ENCODE results near the gene U2AF2. TPM values are rescaled to one million over a fixed set of nuclear protein-coding genes. Genes with fewer than 3 reads are reported as not detected.

U2AF2 gene
- total and polyA plus RNA-seq, 9 of the 15 experiments (the other 6 are each of a cell fraction or from before 2014, with no cell fraction given) = 3.0 to 331 (median 157) TPM

DNA sequence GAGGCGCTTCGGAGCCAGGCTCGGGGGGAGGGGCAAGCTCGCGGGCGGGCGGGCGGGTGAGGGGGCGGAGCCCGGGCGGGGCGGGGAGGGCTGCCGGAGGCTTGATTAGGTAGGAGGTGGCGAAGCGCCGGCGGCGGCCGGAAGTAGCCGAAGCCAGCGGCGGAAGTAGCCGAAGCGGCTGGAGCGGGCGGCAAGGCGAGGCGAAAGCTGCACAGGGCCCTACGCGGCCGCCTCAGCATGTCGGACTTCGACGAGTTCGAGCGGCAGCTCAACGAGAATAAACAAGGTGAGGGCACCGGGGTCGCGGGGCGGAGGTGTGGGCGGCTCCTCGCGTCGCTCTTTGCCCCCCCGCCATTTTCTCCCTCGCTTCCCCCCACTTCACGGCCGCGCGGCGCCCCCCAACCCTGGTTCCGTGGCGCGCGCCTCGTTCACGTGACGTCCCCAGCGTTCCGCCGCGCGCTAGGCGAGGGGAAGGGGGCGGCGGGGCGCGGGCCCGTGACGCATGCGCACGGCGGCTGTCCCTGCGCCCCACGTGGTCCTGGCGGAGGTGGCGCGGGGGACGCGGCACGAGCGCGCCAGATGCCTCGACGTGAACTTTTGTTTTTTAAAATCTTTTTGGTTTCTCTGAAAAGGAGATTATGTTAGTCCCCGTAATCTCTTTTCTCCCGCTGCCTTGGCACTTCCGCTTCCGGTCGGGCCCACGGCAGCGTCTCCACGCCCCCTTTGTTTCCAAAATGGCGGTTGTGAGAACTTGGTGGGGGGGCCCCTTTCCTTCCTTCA is at the start of gene U2AF2 (continued):
- TF ChIP-seq, protein P1, sequence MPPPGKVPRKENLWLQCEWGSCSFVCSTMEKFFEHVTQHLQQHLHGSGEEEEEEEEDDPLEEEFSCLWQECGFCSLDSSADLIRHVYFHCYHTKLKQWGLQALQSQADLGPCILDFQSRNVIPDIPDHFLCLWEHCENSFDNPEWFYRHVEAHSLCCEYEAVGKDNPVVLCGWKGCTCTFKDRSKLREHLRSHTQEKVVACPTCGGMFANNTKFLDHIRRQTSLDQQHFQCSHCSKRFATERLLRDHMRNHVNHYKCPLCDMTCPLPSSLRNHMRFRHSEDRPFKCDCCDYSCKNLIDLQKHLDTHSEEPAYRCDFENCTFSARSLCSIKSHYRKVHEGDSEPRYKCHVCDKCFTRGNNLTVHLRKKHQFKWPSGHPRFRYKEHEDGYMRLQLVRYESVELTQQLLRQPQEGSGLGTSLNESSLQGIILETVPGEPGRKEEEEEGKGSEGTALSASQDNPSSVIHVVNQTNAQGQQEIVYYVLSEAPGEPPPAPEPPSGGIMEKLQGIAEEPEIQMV (tag; conservative IDR thresholded peaks at IDR 0.05; ENCODE audit: low read depth) = no peak
- TF ChIP-seq SOX6 (IDR thresholded peaks at IDR 0.05) (peak; percentile 43; the same call in 1 of the 2 replicates), NFIC (IDR thresholded peaks at IDR 0.05) (no peak), MEF2D (tag; conservative IDR thresholded peaks at IDR 0.05; ENCODE audit: low read depth) (no peak), BHLHE40 (IDR thresholded peaks at IDR 0.05; ENCODE audit: low read length) (peak; percentile 77), PHF8 (IDR thresholded peaks at IDR 0.05; ENCODE audit: borderline replicate concordance, low read length) (peak; percentile 81; the same call in 1 of the 2 replicates), ZNF75A (CRISPR knock-in tag; IDR thresholded peaks at IDR 0.05) (no peak), CHD1 (IDR thresholded peaks at IDR 0.05; ENCODE audit: low read length) (peak; percentile 95), ZNF57 (CRISPR knock-in tag; IDR thresholded peaks at IDR 0.05) (0 out of 2 replicates have a peak, but pooled peaks have one; percentile 11), CREM (IDR thresholded peaks at IDR 0.05; ENCODE audit: low read depth) (peak; percentile 83), KHSRP (IDR thresholded peaks at IDR 0.05) (no peak), KLF10 (CRISPR knock-in tag; IDR thresholded peaks at IDR 0.05) (no peak), RFX7 (CRISPR knock-in tag; IDR thresholded peaks at IDR 0.05) (no peak), NR1H2 (CRISPR knock-in tag; IDR thresholded peaks at IDR 0.05) (no peak), OTX1 (CRISPR knock-in tag; IDR thresholded peaks at IDR 0.05) (no peak)
- TF ChIP-seq, protein P2, sequence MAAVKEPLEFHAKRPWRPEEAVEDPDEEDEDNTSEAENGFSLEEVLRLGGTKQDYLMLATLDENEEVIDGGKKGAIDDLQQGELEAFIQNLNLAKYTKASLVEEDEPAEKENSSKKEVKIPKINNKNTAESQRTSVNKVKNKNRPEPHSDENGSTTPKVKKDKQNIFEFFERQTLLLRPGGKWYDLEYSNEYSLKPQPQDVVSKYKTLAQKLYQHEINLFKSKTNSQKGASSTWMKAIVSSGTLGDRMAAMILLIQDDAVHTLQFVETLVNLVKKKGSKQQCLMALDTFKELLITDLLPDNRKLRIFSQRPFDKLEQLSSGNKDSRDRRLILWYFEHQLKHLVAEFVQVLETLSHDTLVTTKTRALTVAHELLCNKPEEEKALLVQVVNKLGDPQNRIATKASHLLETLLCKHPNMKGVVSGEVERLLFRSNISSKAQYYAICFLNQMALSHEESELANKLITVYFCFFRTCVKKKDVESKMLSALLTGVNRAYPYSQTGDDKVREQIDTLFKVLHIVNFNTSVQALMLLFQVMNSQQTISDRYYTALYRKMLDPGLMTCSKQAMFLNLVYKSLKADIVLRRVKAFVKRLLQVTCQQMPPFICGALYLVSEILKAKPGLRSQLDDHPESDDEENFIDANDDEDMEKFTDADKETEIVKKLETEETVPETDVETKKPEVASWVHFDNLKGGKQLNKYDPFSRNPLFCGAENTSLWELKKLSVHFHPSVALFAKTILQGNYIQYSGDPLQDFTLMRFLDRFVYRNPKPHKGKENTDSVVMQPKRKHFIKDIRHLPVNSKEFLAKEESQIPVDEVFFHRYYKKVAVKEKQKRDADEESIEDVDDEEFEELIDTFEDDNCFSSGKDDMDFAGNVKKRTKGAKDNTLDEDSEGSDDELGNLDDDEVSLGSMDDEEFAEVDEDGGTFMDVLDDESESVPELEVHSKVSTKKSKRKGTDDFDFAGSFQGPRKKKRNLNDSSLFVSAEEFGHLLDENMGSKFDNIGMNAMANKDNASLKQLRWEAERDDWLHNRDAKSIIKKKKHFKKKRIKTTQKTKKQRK (IDR thresholded peaks at IDR 0.05; ENCODE audit: borderline replicate concordance, low read depth, low read length) = no peak
- TF ChIP-seq, protein P3, sequence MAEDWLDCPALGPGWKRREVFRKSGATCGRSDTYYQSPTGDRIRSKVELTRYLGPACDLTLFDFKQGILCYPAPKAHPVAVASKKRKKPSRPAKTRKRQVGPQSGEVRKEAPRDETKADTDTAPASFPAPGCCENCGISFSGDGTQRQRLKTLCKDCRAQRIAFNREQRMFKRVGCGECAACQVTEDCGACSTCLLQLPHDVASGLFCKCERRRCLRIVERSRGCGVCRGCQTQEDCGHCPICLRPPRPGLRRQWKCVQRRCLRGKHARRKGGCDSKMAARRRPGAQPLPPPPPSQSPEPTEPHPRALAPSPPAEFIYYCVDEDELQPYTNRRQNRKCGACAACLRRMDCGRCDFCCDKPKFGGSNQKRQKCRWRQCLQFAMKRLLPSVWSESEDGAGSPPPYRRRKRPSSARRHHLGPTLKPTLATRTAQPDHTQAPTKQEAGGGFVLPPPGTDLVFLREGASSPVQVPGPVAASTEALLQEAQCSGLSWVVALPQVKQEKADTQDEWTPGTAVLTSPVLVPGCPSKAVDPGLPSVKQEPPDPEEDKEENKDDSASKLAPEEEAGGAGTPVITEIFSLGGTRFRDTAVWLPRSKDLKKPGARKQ (CRISPR knock-in tag; IDR thresholded peaks at IDR 0.05) = no peak
- TF ChIP-seq, protein P4, sequence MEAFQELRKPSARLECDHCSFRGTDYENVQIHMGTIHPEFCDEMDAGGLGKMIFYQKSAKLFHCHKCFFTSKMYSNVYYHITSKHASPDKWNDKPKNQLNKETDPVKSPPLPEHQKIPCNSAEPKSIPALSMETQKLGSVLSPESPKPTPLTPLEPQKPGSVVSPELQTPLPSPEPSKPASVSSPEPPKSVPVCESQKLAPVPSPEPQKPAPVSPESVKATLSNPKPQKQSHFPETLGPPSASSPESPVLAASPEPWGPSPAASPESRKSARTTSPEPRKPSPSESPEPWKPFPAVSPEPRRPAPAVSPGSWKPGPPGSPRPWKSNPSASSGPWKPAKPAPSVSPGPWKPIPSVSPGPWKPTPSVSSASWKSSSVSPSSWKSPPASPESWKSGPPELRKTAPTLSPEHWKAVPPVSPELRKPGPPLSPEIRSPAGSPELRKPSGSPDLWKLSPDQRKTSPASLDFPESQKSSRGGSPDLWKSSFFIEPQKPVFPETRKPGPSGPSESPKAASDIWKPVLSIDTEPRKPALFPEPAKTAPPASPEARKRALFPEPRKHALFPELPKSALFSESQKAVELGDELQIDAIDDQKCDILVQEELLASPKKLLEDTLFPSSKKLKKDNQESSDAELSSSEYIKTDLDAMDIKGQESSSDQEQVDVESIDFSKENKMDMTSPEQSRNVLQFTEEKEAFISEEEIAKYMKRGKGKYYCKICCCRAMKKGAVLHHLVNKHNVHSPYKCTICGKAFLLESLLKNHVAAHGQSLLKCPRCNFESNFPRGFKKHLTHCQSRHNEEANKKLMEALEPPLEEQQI (IDR thresholded peaks at IDR 0.05) = no peak

Measured in K562 (cell line).